HG02642 (cell line): ENCODE data around the gene ALDOB.

Experiments used
- ATAC-seq: cut with Tn5 transposase; IDR thresholded peaks from one replicate; pipeline ENCODE4 v1.9.1; 2021; ENCODE audit warnings: mild to moderate bottlenecking; ENCODE audit not compliant: unreplicated experiment, poor library complexity

ALDOB gene

GRCh38 chr9:101435601-101436079 lies at the start of gene ALDOB:
Gene ALDOB (minus strand): TSS chr9:101435774. CDS start chr9:101430887, 4,887 bp downstream.
- no peak for ATAC-seq

GRCh38 chr9:101484046-101484445 lies 48.5 kb upstream of the ALDOB start:
- no peak for ATAC-seq

- ATAC-seq = no peak
Measured at GRCh38 chr9:101481261-101481660, 45.7 kb upstream of the ALDOB start.

GRCh38 chr9:101480386-101480785 lies 44.8 kb upstream of the ALDOB start:
- ATAC-seq = no peak

- ATAC-seq = no peak
Measured at GRCh38 chr9:101479338-101480030, 43.9 kb upstream of the ALDOB start.

- no peak for ATAC-seq
Measured at GRCh38 chr9:101478906-101479305, 43.3 kb upstream of the ALDOB start.

GRCh38 chr9:101478444-101478843 lies 42.9 kb upstream of the ALDOB start:
- ATAC-seq = no peak

GRCh38 chr9:101477736-101478135 lies 42.2 kb upstream of the ALDOB start:
- no peak for ATAC-seq

GRCh38 chr9:101477214-101477613 lies 41.6 kb upstream of the ALDOB start:
- ATAC-seq = no peak

- ATAC-seq = no peak
Measured at GRCh38 chr9:101476576-101477208, 41.1 kb upstream of the ALDOB start.

- ATAC-seq = no peak
Measured at GRCh38 chr9:101472891-101473290, 37.3 kb upstream of the ALDOB start.

GRCh38 chr9:101470929-101471328 lies 35.4 kb upstream of the ALDOB start:
- ATAC-seq = no peak

- no peak for ATAC-seq
Measured at GRCh38 chr9:101470021-101470420, 34.4 kb upstream of the ALDOB start.

GRCh38 chr9:101469026-101469425 lies 33.5 kb upstream of the ALDOB start:
- ATAC-seq = no peak

GRCh38 chr9:101468116-101468515 lies 32.5 kb upstream of the ALDOB start:
- ATAC-seq = no peak

GRCh38 chr9:101467690-101468089 lies 32.1 kb upstream of the ALDOB start:
- ATAC-seq = no peak

GRCh38 chr9:101466863-101467262 lies 31.3 kb upstream of the ALDOB start:
- ATAC-seq = no peak

- no peak for ATAC-seq
Measured at GRCh38 chr9:101465326-101465915, 29.8 kb upstream of the ALDOB start.

GRCh38 chr9:101463397-101463796 lies 27.8 kb upstream of the ALDOB start:
- ATAC-seq = no peak

- ATAC-seq = no peak
Measured at GRCh38 chr9:101462558-101462957, 27.0 kb upstream of the ALDOB start.

- no peak for ATAC-seq
Measured at GRCh38 chr9:101460965-101461364, 25.4 kb upstream of the ALDOB start.
